Prostate gland (tissue), 2 donors: ENCODE results near the gene SCIN. TPM values are rescaled to one million over a fixed set of nuclear protein-coding genes. Genes with fewer than 3 reads are reported as not detected.
"Not testable (repeated sequence)": the region's sequence is repeated elsewhere in the genome, so short reads cannot be mapped to it uniquely, and the experiment has no call there.

ENCODE experiments used
- DNase-seq: peaks from one replicate; pipeline ENCODE4 v3.0.0-alpha.2; 2019; ENCODE audit warnings: low spot score
- H3K27ac ChIP-seq, 2 donors: fragments of 200-600 bp; sonication (generic); 2 replicates each; pipeline ENCODE4 v1.5.1; 2017 to 2019
- H3K27me3 ChIP-seq: fragments of 200-600 bp; sonication (generic); replicated peaks from 2 replicates; pipeline ENCODE4 v1.5.1; 2019; ENCODE audit not compliant: insufficient read depth
- H3K36me3 ChIP-seq, 2 donors: fragments of 200-600 bp; sonication (generic); 1 replicate in 1 of 2; 2 replicates in 1 of 2; pipeline versions ENCODE4 v1.5.1 to v1.8.1; 2017 to 2019
- H3K4me1 ChIP-seq: fragments of 200-600 bp; sonication (generic); replicated peaks from 2 replicates; pipeline ENCODE4 v1.5.1; 2019
- H3K4me3 ChIP-seq, 2 donors: fragments of 200-600 bp; sonication (generic); 2 replicates each; pipeline ENCODE4 v1.5.1; 2017 to 2019
- H3K9me3 ChIP-seq: fragments of 200-600 bp; sonication (generic); 2 replicates; pipeline ENCODE4 v1.5.1; 2017
- POLR2A ChIP-seq: fragments of 450-650 bp; IDR thresholded peaks from one replicate; pipeline ENCODE4 v1.6.1; 2016; ENCODE audit warnings: antibody characterized with exemption, mild to moderate bottlenecking
- POLR2AphosphoS5 ChIP-seq: sonication (generic); formaldehyde crosslinking; IDR thresholded peaks from one replicate; pipeline ENCODE4 v1.6.1; 2017; ENCODE audit warnings: antibody characterized with exemption
- WGBS: methylation state at CpG from one replicate; pipeline ENCODE4 v1.1.5; 2018; 5-methylcytosine and 5-hydroxymethylcytosine counted together
- intact Hi-C: fragments of 100-400 bp; cut with DNase I; formaldehyde crosslinking; loops from one replicate; pipeline ENCODE4 v1.14.2; 2022
- total RNA-seq, 2 donors: library from RNA; depleted of rRNA; stranded (reverse); fragments of >200 nt; gene quantifications; one replicate each; pipeline ENCODE4 v1.1.0, GENCODE V29; 2016
- TF ChIP-seq, protein P1 (sequence below), 4 experiments: fragments of 200-600 bp in 2 of 4; fragments of 450-650 bp in 2 of 4; sonication (generic) in 2 of 4; IDR thresholded peaks; 1 replicate in 3 of 4; 2 replicates in 1 of 4; pipeline ENCODE4 v1.5.1; 2016 to 2019; ENCODE audit warnings: antibody characterized with exemption in 4 of 4, mild to moderate bottlenecking in 2 of 4, moderate library complexity in 2 of 4

Gene SCIN
- total RNA-seq, 2 donors from 2014 or later = 7.6 to 12.2 TPM

DNA sequence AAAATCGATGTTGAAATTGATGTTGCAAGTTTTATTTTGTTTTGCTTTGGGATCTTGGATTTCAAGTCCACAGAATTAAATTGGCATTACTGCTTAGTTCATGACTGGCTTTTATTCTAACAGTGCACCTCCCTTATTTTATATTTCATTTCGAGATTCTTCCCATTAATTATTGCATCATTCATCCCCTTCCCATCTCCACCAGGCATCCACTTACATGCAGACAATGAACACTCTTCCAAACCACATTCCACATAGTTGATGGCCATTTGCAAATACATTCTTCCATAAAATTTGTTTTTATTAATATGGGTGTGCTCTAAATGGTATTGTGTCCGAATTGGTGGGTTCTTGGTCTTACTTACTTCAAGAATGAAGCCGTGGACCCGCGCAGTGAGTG, 15.6 kb upstream of the SCIN start:
- intact Hi-C loops = no loop called here
- no peak overlapping the region for H3K4me3 ChIP-seq
- no peaks in the 10 kb centered on the region for H3K27me3 ChIP-seq
- TF ChIP-seq POLR2A = no peak
- TF ChIP-seq, protein P1, sequence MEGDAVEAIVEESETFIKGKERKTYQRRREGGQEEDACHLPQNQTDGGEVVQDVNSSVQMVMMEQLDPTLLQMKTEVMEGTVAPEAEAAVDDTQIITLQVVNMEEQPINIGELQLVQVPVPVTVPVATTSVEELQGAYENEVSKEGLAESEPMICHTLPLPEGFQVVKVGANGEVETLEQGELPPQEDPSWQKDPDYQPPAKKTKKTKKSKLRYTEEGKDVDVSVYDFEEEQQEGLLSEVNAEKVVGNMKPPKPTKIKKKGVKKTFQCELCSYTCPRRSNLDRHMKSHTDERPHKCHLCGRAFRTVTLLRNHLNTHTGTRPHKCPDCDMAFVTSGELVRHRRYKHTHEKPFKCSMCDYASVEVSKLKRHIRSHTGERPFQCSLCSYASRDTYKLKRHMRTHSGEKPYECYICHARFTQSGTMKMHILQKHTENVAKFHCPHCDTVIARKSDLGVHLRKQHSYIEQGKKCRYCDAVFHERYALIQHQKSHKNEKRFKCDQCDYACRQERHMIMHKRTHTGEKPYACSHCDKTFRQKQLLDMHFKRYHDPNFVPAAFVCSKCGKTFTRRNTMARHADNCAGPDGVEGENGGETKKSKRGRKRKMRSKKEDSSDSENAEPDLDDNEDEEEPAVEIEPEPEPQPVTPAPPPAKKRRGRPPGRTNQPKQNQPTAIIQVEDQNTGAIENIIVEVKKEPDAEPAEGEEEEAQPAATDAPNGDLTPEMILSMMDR (IDR thresholded peaks at IDR 0.05) = no peak
- TF ChIP-seq POLR2AphosphoS5 = no peak
- no peak for DNase-seq
- no peaks in the 10 kb centered on the region for H3K9me3 ChIP-seq
- no peaks in the 10 kb centered on the region for H3K4me1 ChIP-seq
- WGBS = 70% methylated on average over 6 of the region's 6 CpGs
- H3K36me3 ChIP-seq = no peaks in the 10 kb centered on the region
- no peak overlapping the region for H3K27ac ChIP-seq

DNA sequence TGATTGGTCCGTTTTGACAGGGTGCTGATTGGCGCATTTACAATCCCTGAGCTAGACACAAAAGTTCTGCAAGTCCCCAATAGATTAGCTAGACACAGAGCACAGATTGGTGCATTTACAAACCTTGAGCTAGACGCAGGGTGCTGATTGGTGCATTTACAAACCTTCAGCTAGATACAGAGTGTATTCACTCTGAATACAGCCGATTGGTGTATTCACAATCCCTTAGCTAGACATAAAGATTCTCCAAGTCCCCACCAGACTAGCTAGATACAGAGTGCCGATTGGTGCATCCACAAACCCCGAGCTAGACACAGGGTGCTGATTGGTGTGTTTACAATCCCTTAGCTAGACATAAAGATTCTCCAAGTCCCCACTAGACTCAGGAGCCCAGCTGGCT, 14.8 kb upstream of the SCIN start:
- H3K9me3 ChIP-seq, H3K27ac ChIP-seq, H3K36me3 ChIP-seq, H3K27me3 ChIP-seq, DNase-seq, intact Hi-C loops, H3K4me1 ChIP-seq, H3K4me3 ChIP-seq: not testable (repeated sequence)
- 87% methylated on average over 6 of the region's 6 CpGs for WGBS

DNA sequence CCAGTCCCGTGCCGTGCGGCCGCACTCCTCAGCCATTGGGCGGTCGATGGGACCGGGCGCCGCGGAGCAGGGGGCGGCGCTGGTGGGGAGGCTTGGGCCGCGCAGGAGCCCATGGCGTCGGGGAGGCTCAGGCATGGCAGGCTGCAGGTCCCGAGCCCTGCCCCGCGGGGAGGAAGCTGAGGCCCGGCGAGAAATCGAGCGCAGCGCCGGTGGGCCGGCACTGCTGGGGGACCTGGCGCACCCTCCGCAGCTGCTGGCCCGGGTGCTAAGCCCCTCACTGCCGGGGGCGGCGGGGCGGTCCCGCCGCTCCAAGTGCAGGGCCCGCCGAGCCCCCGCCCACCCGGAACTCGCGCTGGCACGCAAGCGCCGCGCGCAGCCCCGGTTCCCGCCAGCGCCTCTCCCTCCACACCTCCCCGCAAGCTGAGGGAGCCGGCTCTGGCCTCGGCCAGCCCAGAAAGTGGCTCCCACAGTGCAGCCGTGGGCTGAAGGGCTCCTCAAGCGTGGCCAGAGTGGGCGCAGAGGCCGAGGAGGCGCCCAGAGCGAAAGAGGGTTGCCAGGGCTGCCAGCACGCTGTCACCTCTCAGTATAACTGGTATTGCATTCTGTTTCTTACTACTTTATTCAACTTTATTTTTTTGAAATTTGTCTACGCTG, 14.3 kb upstream of the SCIN start:
- DNase-seq, H3K9me3 ChIP-seq, H3K4me3 ChIP-seq, H3K36me3 ChIP-seq, H3K4me1 ChIP-seq, H3K27ac ChIP-seq, H3K27me3 ChIP-seq, intact Hi-C loops: not testable (repeated sequence)
- WGBS = 94% methylated on average over 49 of the region's 60 CpGs

DNA sequence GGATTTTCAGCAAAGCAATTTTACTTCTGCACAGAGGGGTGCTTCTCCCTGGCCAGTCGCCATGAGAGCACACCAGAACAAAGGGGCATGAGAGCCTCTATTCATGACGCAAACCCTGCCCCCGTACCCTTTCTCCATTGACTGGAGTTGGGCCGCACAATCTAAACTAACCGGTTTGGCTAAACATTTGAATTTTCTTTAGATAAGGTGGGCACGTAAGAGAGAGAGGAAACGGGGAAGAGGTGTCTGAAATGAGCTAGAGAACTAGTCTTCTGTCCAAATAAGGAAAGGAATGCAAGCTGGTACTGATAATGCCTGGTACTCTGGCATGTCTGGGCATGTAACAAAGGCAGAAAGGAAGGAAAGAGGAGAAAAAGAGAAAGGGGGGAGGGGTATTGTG, 13.2 kb upstream of the SCIN start:
- no peaks in the 10 kb centered on the region for H3K36me3 ChIP-seq
- TF ChIP-seq POLR2A (no peak), POLR2AphosphoS5 (no peak)
- TF ChIP-seq, protein P1 (IDR thresholded peaks at IDR 0.05) = no peak
- no peak overlapping the region for H3K4me3 ChIP-seq
- DNase-seq = no peak
- intact Hi-C loops = no loop called here
- H3K27me3 ChIP-seq = no peaks in the 10 kb centered on the region
- WGBS = 59% methylated on average over 7 of the region's 7 CpGs
- H3K4me1 ChIP-seq = no peaks in the 10 kb centered on the region
- no peak overlapping the region for H3K27ac ChIP-seq
- H3K9me3 ChIP-seq = no peaks in the 10 kb centered on the region

DNA sequence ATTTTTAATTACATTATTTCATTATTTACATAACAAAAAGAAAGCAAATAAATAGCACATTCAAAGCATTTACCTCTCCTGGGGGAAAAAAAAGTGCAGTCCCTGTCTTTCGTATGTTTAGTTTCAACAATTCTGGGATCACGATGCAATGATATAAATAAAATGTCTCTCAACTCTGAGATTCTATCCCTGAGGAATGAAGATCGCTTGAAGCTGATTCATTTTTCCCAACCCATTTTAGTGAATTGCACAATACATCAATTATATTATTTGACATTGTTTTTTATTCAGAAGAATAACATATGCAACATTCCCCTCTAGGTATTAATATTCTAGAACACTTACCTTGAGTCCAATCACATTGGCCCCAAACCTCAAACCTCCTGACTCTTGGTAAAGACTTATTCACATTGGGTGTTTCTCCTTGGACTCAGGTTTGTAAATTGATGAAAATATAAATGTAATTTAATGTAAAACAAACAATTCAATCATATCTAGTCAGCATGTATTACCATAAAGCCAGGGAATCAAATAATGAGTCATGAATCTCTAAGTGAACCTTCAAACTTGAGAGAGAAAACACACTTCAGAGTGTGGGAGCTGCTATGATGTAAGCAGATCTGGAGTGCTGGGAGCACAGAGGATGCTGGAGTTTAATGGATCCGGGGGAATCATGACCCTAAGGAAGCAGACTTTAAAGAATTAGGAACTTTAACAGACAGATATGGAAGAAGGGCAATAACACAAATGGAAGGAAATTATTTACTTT, 5.3 kb upstream of the SCIN start:
- no peaks in the 10 kb centered on the region for H3K9me3 ChIP-seq
- no peaks in the 10 kb centered on the region for H3K27me3 ChIP-seq
- no peak for TF ChIP-seq POLR2AphosphoS5
- TF ChIP-seq, protein P1 (IDR thresholded peaks at IDR 0.05) = no peak
- TF ChIP-seq POLR2A = no peak
- 83% methylated on average over 4 of the region's 4 CpGs for WGBS
- DNase-seq = no peak
- intact Hi-C loops = no loop called here
- H3K27ac ChIP-seq = no peak overlapping the region
- no peaks in the 10 kb centered on the region for H3K36me3 ChIP-seq
- H3K4me1 ChIP-seq = no peaks in the 10 kb centered on the region
- no peak overlapping the region for H3K4me3 ChIP-seq

DNA sequence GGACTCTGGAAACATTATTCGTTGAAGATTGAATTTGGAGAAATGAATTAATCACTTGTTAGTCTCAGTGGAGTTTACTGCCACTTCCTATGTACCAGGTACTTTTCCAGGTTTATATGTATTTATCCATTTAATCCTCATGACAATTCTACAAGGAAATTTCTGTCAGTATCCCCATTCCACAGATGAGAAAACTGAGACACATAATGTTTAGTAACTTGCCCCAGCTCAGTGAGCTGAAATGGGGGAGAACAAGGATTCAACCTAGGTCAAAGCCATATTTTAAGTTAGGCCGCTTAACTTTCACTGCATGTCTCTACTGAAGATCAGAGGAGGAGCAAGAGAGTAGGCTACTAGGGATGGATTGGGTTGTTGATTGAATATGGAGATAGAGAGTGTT, 4.6 kb upstream of the SCIN start:
- Histone ChIP-seq H3K9me3 (no peaks in the 10 kb centered on the region), H3K4me1 (no peaks in the 10 kb centered on the region), H3K27me3 (no peaks in the 10 kb centered on the region), H3K27ac (no peak overlapping the region), H3K36me3 (no peaks in the 10 kb centered on the region), H3K4me3 (no peak overlapping the region)
- no peak for TF ChIP-seq POLR2A
- TF ChIP-seq, protein P1 (IDR thresholded peaks at IDR 0.05) = no peak
- no peak for TF ChIP-seq POLR2AphosphoS5
- no peak for DNase-seq
- WGBS = 100% methylated on average over 2 of the region's 2 CpGs
- intact Hi-C loops = no loop called here
